ENCODE data around the gene BMPR1B.

Gene BMPR1B

GRCh38 chr4:95193391-95194224 is 435.9 kb downstream of the BMPR1B start:
- DNase-seq: no peak

- DNase-seq: no peak
Measured at GRCh38 chr4:95197353-95197752, 439.6 kb downstream of the BMPR1B start.

GRCh38 chr4:95198961-95199360 is 441.2 kb downstream of the BMPR1B start:
- DNase-seq: no peak

- no peak for DNase-seq
Measured at GRCh38 chr4:95204267-95204844, 446.6 kb downstream of the BMPR1B start.

GRCh38 chr4:95204873-95205272 is 447.1 kb downstream of the BMPR1B start:
- no peak for DNase-seq
